ENCODE measurements around the gene GRAMD1A.

GRAMD1A gene

DNA sequence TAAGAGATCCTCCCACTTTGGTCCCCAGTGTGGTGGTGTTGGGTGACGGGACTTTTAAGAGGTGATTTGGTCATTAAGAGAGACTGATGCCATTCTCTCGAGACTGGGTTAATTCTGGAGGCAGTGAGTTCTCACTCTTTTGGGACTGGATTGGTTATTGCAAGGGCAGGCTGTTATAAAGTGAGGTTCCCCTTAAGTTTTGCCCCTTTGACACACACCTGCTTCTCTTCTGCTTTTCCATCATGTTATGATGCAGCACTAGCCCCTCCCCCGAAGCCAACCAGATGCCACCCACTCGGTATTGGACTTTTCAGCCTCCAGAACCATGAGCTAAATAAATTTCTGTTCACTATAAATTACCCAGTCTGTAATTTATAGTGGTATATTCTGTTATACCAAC is 16.3 kb upstream of the GRAMD1A start:
- Histone ChIP-seq H3K9me3 (ENCODE audit: control insufficient read depth, insufficient read depth, low read length) (no peaks in the 10 kb centered on the region), H3K4me1 (ENCODE audit: control insufficient read depth, low read length) (no peaks in the 10 kb centered on the region), H3K4me3 (ENCODE audit: low read length) (no peak overlapping the region), H3K27me3 (ENCODE audit: control insufficient read depth, low read length) (peaks cover 27% of the 10 kb centered on the region), H3K4me2 (ENCODE audit: low read length) (no peak overlapping the region), H3K79me2 (ENCODE audit: control insufficient read depth, low read length) (no peaks in the 10 kb centered on the region), H4K20me1 (ENCODE audit: control insufficient read depth, insufficient read depth, low read depth, low read length) (no peaks in the 10 kb centered on the region), H3K27ac (ENCODE audit: low read depth, low read length) (no peak overlapping the region), H3K36me3 (ENCODE audit: control insufficient read depth, low read length) (no peaks in the 10 kb centered on the region), H3F3A (ENCODE audit: control insufficient read depth, insufficient read depth) (no peaks in the 10 kb centered on the region), H3K9me2 (replicated peaks; ENCODE audit: control insufficient read depth, low read length) (no peaks in the 10 kb centered on the region)
- TF ChIP-seq, protein P1, sequence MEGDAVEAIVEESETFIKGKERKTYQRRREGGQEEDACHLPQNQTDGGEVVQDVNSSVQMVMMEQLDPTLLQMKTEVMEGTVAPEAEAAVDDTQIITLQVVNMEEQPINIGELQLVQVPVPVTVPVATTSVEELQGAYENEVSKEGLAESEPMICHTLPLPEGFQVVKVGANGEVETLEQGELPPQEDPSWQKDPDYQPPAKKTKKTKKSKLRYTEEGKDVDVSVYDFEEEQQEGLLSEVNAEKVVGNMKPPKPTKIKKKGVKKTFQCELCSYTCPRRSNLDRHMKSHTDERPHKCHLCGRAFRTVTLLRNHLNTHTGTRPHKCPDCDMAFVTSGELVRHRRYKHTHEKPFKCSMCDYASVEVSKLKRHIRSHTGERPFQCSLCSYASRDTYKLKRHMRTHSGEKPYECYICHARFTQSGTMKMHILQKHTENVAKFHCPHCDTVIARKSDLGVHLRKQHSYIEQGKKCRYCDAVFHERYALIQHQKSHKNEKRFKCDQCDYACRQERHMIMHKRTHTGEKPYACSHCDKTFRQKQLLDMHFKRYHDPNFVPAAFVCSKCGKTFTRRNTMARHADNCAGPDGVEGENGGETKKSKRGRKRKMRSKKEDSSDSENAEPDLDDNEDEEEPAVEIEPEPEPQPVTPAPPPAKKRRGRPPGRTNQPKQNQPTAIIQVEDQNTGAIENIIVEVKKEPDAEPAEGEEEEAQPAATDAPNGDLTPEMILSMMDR (IDR thresholded peaks at IDR 0.05; ENCODE audit: low read depth, low read length, poor library complexity, severe bottlenecking) = no peak
- no peak for TF ChIP-seq EZH2phosphoT487 (IDR thresholded peaks at IDR 0.05; ENCODE audit: borderline replicate concordance, low read length)

DNA sequence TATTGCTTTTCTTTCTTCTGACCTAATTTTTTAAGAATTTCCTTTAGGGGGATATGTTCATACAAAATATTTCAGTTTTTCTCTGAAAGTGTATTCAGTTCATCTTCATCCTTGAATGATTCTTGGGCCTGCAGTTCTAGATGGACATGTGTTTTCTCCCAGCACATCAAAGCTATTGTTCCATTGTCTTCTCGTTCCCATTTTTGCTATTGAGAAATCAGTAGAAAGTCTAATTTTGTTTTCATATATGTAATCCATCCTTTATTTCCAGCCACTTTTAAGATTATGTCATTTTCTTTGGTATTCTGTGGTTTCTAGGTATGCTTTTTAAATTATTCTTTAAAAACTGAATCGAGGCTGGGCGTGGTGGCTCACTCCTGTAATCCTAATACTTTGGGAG is 15.8 kb upstream of the GRAMD1A start:
- no peak overlapping the region for H3K4me3 ChIP-seq (ENCODE audit: low read length)
- H3K4me2 ChIP-seq (ENCODE audit: low read length) = no peak overlapping the region
- H3F3A ChIP-seq (ENCODE audit: control insufficient read depth, insufficient read depth) = no peaks in the 10 kb centered on the region
- no peaks in the 10 kb centered on the region for H4K20me1 ChIP-seq (ENCODE audit: control insufficient read depth, insufficient read depth, low read depth, low read length)
- no peaks in the 10 kb centered on the region for H3K79me2 ChIP-seq (ENCODE audit: control insufficient read depth, low read length)
- no peaks in the 10 kb centered on the region for H3K9me2 ChIP-seq (replicated peaks; ENCODE audit: control insufficient read depth, low read length)
- no peaks in the 10 kb centered on the region for H3K36me3 ChIP-seq (ENCODE audit: control insufficient read depth, low read length)
- no peak for TF ChIP-seq EZH2phosphoT487 (IDR thresholded peaks at IDR 0.05; ENCODE audit: borderline replicate concordance, low read length)
- TF ChIP-seq, protein P1 (IDR thresholded peaks at IDR 0.05; ENCODE audit: low read depth, low read length, poor library complexity, severe bottlenecking) = no peak
- H3K27ac ChIP-seq (ENCODE audit: low read depth, low read length) = no peak overlapping the region
- no peaks in the 10 kb centered on the region for H3K9me3 ChIP-seq (ENCODE audit: control insufficient read depth, insufficient read depth, low read length)
- peaks cover 32% of the 10 kb centered on the region for H3K27me3 ChIP-seq (ENCODE audit: control insufficient read depth, low read length)
- H3K4me1 ChIP-seq (ENCODE audit: control insufficient read depth, low read length) = no peaks in the 10 kb centered on the region

DNA sequence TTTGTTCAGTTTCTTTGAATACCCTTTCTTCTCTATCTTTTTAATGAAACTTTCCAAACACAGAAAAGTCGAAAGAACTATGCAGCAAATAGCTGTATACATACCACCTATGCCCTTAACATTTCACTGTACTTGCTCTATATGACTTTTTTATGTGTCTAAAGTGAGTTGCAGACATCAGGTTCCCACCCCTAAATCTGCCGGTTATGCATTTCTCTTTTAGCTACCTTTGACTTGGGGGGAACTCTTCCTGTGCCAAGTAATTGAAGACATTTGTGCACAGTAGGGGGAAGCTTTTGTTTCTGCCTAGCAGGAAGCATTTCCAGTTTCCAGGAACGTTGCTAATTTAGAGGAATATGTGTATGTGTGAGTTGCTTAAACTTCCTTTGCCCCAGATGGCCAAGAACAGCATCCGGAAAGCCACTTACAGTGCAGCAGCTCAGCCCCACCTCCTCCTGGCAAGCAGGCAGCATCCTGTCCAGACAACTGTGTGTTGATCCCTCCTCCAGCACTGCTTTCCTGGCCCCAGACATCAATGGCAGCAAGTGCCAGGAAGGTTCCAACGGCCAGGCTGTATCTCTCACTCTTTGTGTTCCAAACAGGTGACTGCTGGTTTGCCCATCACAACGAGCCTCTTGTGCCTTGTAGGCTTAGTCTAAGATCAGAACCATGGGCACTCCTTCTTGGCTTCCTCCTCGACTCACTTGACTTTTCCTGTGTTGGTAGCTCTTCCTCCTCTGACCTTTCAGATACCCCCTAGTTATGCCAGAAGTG is 14.7 kb upstream of the GRAMD1A start:
- Histone ChIP-seq H3K4me3 (ENCODE audit: low read length) (no peak overlapping the region), H3K27me3 (ENCODE audit: control insufficient read depth, low read length) (peaks cover 38% of the 10 kb centered on the region), H3K4me1 (ENCODE audit: control insufficient read depth, low read length) (no peaks in the 10 kb centered on the region), H3K4me2 (ENCODE audit: low read length) (no peak overlapping the region), H3K79me2 (ENCODE audit: control insufficient read depth, low read length) (no peaks in the 10 kb centered on the region), H3K9me3 (ENCODE audit: control insufficient read depth, insufficient read depth, low read length) (no peaks in the 10 kb centered on the region), H4K20me1 (ENCODE audit: control insufficient read depth, insufficient read depth, low read depth, low read length) (no peaks in the 10 kb centered on the region), H3K36me3 (ENCODE audit: control insufficient read depth, low read length) (no peaks in the 10 kb centered on the region), H3K9me2 (replicated peaks; ENCODE audit: control insufficient read depth, low read length) (no peaks in the 10 kb centered on the region), H3F3A (ENCODE audit: control insufficient read depth, insufficient read depth) (no peaks in the 10 kb centered on the region), H3K27ac (ENCODE audit: low read depth, low read length) (no peak overlapping the region)
- no peak for TF ChIP-seq EZH2phosphoT487 (IDR thresholded peaks at IDR 0.05; ENCODE audit: borderline replicate concordance, low read length)
- TF ChIP-seq, protein P1 (IDR thresholded peaks at IDR 0.05; ENCODE audit: low read depth, low read length, poor library complexity, severe bottlenecking) = no peak
